Fibroblast of skin of scalp (primary cell): ENCODE measurements around the gene ABTB1.
"Not testable (repeated sequence)": the region's sequence is repeated elsewhere in the genome, so short reads cannot be mapped to it uniquely, and the experiment has no call there.

Source experiments
- DNase-seq: peaks from one replicate; pipeline ENCODE4 v3.0.0-alpha.2; 2013

Gene ABTB1

DNA sequence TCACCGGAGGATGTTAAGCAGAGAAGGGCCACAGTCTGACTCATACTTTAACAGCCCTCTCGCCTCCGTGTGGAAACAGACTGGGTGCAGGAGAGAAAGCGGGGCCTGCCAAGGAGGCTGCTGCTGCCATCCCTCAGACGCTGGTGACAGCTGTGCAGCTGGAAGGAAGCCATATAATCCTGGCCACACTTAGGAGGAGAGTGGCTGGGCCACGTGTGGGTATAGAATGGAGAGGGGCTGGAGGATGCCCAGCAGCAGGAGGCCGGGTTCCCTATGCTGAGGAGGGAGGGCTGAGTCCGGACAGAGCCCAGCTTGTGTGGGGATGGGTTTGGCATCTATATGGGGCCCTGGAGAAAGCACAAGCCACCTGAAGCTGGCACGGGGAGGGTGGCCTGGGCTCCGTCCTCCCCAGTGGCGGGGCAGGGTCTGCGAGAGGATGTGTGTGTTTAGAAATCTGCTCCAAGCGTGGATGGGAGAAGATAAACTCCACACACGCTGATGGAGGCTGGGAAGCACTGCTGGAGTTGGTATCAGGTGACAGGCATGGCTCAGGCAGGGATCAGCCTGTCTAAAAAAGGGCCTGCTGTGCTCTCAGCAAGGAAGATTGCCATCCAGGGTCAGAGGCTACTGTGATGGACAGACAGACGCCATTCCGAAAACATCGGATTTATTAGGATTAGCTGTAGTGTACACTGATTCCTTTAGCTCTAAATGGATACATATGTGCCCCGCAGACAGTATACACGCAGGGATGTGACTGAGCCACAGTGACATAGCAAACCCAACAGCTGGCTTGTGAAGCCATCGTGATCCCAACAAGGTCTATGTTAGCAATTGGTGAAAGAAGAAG, 15.9 kb downstream of the ABTB1 start:
- peak; percentile 55 for DNase-seq

DNA sequence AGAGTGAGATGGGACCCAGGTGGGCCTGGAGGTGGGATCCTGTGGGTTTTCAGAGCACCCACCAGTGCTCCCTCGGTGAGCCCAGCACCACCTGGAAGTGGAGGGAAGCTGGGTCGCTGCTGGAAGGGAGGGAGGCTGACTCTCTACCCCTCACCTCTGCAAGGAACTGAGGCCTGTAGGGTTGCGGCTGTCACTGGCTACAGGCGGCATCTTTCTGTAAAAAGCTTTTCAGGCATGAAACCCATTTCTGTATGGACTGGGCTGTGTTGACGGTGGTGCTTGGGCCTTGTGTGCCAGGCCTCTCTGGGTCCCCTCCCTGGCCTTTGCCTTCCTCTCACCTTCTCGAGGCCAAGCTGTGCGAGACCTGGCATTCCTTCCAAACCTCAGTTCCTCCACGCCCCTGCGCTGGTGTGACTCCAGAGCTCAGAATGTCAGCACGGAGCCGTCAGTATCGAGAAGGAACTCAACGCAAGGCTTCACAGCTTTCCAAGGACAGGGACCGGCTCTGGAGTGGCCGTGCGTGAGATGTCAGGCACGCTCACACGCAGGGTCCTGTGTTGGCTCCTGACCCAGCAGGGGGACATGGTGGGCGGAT, 16.6 kb downstream of the ABTB1 start:
- no peak for DNase-seq

DNA sequence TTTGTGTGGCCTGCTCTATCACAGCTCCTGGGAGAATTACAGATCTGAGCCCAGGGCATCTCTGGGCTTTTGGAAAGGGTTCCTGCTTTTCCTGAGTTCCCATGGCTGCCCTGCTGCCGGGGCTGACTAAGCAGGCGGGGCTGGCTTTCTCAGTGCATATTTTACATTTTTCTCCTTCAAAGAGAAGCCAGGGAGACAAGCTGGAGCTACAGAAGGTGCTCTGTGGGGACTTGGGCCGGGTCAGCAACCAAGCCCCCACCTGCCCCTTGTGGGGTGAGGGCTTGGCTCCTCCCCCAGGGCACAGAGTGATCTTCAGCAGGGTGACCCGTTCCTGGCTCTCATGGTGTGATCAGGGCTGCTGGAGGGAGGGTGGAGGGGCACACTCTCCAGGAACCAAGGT, 17.4 kb downstream of the ABTB1 start:
- peak; percentile 83 for DNase-seq

DNA sequence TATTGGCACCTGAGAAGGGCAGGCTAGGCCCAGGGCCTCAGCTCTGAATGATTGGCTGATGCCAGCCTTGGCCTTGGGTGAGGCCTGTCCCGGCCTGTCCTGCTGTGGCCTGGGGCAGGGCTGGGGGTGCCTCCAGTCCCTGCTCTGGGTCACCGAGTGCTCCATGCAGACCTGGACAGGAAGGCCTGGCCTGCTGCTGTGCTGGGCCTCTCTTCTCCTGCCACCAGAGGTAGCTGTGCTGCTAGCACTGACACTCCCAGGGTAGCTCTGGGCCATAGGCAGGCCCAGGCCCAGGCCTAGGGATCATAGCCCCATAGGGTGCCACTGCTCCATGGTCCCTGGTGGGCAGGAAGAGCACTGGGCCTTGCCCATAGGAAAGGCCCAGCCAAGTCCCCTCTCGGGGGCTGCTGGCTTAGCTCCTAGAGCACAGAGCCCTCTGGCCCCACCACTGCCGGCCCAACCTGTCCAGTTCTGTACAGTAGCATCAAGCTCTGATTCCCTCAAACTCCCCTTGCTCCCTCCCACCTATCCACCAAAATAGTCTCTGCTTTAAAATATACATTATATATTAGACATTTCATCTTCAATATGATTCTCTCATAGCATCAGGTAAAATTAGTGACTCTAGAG, 18.2 kb downstream of the ABTB1 start:
- peak; percentile 79 for DNase-seq

DNA sequence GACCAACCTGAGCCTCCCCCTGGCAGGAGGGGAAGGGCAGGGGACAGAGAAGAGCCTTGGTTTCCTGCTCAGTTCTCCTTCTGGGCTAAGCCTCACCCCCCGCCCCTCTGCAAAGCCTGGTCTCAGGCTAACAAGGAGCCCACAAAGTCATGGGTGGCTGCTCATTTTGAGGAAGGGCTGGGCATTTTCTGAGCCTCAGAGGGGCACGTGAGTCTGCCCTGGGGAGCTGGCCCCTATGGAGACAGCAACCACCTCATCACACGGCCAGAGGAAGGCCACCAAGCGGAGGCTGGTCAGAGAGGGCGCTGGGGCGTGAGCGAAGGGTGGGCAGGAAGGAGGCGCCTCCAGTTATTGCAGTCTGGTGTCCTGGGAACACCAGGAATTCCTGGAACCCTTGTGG, 18.7 kb downstream of the ABTB1 start:
- DNase-seq: no peak

DNA sequence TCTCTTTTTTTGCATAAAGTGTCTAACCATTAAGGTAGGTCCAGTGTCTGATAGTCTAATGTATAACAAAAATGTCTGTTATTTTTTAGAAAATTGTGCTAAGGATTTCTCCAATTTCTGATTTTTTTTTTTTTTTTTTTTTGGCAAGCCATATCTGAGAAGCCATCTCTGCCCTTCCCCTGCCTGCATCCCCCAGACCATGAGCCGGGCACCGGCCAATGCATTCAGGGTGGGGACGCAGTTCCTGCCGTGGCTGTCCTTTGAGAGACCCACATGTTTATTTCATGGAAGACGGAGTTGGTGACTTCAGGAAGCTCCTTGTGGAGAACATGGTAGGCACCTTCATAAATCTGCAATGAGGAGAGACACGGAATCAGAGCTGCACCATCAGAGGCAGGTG, 19.2 kb downstream of the ABTB1 start:
- no peak for DNase-seq

DNA sequence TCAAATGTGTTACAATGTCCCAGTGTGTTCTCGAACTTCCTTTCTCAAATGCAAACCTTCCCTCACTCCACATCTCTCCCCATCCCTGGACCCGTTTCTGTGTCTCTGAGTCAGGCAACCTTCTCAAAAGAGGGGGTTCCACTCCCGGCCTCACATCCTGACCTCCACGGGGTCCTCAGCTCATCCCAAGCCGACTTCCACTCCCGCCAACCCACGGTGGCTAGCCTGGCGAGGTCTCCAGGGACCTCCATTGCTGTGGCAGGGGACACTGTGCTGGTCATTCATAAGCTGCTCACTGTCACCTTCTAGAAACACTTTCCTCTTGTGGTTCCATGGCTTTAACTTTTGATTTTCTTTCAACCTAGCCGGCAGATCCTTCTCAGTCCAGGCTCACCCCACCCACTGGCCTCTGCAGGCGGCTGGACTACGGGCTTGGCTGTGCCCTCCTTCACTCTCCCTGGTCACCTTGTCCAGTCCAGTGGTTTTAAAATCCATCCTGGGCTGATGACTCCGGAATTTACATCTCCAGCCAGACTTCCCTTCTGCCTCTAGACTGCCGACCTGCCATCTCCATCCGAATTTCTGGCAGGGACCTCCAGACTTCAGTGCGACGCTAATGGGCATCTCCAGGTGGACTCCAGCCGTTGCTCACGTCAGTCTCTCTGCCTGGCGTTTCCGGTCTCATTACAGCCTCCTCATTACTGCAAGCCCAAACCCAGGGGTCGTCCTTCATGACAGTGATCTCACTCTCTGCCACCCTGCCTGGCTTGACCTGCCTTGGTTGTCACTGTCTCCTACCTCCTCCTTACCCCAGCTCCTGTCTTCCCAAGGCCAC, 20.0 kb downstream of the ABTB1 start:
- DNase-seq: no peak

DNA sequence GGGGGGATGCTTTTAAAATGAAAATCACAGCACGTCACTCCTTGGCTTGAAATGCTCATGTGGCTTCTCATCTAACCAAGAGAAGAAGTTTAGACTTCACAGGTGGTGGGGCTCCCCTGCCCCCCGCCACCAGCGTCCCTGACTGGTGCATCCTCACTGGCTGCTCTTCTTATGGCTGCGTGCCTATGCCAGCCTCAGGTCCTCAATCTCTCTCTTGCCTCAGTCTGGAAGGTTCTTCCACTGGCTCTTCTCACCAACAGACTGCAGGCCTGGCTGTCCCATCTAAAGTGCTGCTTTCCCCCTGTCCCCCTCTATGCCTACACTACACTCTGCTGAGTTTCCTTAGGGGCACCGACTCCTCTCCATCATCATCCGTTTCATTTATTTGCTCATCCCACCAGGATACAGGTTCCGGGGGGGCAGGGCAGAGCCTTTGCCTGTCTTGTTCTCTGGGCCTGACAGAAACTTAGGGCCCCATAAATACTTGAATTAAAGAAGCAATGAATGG, 20.6 kb downstream of the ABTB1 start:
- DNase-seq: no peak

DNA sequence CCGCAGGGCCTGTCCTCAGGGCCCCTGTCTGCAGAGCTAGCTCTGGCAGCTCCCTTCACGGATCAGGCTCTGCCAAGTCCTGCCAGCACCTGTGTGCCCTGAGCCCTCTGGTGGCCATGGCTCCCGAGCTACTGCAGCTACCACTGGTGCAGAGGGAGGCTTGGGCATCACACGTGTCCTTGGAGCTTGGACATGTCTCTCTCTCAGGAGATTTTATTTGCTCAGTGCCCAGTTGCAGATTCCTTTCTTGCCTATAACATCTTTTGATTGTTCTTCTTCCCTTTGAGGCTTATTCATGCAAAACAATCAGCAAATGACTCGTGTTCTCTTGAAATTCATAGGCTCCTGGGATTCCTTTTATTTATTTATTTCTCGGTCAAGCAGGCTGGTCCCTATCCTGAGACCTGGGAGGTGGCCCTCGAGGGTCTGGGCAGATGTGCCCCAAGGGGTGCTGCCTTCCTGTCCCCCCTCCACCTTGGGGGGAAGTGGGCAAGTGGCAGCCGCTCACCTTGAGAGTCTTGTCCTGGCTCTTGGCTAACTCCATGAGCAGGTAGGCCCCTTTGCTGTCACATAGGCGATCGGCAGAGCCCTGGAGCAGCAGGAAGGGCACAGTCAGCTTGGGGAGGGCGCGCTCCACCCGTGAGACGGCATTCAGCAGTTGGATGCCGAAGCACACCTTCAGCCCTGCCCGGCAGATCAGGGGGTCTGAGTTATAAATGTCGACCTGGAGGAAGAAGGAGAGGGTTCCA, 21.9 kb downstream of the ABTB1 start:
- DNase-seq: no peak

DNA sequence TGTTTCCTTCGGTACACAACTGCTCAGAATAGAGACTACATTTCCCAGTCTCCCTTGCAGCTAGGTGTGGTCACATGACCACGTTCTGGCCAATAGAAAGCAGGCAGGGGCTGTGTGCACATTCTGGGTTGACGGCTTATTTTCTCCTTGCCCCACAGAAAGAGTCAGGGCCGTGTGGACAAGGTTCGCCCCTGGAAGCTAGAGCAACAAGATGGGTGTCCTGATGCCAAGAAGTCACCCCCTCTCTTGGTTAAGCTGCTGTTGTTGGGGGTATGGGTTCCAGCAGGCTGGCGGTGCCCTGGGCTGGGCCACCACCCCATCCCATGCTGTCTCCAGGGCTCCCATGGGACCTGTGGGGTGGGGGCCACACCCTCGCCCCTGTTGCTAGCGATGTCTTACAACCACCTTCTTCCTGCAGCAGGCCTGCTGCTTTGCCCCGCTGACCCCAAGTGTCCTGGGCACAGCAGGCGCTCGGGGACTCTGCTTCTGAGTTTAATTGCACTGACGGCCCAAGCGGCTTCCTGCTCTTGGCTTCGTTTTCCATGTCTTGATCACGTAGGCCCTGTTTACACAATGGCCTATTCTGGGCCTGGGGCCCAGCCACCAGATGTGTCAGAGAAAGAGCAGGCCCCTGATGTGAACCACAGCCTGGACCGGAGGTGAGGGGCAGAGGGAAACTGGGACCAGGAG, 24.9 kb downstream of the ABTB1 start:
- DNase-seq: peak; percentile 90

DNA sequence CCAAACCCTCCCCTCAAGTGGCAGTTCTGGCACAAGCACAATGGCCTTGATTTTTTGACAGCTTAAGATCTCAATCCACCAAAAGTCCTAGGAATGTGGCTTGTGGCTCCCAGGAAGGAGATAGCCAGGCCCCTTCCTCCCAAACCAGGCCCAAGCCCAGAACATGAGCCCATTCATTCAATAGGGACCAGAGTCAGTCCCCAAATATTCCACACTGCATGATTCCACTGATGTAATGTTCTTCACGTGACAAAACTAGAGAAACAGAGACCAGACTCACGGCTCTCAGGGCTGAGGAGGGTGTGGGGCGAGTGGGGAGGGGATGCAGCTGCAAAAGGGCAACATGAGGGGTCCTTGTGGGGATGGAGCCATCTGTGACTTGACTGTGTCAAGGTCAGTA, 25.5 kb downstream of the ABTB1 start:
- DNase-seq: peak; percentile 35

DNA sequence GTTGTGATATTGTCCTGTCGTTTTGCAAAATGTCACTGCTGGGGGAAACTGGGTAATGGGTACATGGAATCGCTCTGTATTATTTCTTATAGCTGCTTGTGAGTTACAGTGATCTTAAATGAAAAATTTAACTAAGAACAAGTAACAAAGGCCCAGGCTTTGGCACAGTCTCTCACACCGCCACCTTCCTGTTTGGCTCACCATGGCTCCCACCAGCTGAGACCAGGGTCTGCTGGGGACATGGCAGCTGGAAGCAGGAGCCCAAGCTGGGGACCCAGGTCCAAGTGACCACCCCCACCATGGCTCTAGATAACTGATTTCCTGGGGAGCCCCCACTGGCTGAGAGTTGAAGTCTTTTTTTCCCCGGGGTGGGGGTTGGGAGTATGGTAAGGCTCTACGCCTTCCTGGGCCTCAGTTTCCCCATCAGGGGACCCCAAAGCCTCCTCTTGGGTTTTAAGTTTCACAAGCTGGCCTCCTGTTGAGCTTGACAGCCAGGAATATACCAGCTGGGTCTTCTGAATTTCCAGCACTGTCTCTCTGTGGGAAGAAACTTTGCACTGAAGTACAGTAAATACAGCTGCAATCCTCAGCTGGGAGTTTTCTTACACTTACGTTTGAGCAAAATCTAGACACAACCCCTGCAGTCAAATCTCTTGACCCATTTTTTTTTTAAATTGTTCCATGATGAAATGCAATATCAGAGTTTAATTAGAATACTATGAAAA, 26.1 kb downstream of the ABTB1 start:
- no peak for DNase-seq

DNA sequence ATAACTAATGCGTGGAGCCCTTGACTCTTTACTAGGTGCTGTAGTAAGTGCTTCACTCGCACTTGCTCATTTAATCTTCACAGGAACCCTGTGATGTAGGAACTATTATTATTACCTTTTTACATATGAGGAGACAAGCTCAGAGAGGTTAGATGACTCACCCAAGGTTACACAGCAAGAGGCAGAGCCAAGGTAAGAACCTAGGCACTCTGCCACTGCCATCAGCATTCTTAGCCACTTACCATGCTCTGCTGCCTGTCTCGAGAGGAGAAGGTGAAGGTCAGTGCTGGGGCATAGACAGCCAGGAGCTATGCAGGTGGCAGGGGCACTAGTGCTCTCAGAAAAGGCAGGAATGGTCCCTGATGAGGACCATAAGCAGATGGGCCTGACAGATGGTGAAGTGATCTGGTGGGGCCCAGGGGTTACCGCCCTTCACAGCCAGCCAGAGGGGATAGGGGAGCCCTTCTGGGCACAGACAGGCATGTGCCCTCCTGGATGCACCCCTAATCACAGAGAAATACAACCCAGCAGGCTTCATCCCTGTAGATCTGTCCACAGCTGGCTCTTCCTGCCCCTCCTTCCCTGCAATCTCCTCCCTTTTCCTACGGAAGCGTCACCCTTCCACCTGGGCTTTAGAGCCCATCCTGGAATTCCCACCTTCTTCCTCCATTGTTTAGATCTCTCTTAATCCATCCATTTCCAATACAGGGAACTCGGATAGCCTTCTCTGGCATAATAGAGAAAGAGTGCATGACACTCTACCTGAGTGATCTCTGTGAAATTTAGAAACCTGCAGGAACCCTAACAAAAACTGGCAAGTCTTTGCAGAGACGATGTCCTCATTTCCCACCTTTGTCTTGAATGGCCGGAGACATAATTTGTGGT, 26.9 kb downstream of the ABTB1 start:
- no peak for DNase-seq

DNA sequence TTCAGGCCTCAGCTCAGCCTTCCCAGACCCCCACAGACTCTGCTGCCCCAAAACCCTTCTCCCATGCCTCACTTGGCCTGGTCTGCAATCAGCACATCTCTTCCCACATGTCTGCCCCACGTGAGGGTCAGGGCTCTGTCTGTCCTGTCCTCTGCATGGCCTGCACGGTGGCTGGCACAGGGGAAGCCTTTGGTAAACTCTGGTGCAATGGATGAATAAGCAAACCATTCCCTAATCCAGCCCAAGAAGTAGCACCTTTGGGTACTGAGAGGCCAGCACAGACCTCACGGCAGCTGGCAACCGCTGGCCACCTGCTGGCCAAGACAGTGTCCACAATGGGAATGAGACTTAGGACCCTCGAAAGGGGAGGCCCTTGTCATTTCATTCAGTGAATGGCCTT, 27.7 kb downstream of the ABTB1 start:
- DNase-seq: no peak

DNA sequence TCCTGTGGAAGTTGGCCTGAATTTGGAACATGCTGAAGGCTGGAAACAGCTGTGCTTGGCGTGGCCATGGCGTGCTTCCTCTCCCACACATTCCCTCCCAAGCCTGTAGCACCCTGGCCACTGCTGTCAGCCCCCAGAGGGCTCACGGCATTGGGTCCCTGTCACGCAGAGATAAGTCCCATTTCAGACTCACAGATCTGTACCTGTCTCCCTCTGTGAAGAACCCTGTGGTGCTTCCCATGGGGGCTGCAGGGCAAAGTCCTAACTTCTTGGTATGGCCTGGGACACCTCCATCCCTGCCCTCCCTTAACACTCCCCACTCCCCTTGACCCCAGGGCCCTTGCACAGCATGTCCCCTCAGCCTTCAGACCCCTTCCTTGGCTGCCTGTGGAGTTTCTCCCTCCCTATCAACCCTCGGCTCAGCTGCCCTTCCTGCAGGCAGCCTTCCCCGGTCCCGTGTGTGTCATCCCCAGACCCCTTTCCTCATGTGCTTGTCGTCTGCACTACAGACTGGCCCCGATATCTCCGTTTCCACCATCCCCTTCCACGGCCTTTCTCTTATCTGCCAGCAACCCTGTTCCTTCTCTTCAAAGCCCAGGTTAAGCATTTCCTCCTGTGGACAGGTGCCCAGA, 28.6 kb downstream of the ABTB1 start:
- no peak for DNase-seq

DNA sequence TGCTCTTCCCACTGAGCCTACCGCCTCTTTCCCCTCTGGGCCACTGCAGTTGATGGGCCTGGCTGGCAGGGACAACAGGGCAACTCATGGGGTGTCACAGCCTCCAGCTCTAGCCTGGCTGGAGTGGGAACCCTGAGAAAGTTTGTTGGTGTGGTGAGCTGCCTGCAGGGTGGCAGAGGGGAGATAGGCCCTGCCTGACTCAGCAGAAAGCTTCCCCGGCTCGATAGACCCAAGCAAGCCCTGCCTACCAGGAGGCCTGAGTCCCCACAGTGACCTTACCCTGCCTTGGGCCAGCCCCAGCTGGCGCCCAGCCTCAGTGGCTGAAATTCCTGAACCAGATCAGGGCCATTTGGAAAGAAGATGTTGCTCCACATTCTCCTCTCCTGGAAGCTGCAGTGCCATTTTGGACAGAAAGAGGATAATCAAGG, 29.4 kb downstream of the ABTB1 start:
- no peak for DNase-seq

DNA sequence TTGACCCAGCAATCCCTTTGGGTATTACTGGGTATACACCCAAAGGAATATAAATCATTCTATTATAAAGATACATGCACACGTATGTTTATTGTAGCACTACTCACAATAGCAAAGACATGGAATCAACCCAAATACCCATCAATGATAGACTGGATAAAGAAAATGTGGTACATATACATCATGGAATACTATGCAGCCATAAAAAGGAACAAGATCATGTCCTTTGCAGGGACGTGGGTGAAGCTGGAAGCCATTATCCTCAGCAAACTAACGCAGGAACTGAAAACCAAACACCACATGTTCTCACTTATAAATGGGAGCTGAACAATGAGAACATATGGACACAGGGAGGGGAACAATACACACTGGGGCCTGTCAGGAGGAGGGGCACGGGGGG, 32.1 kb downstream of the ABTB1 start:
- DNase-seq: not testable (repeated sequence)

DNA sequence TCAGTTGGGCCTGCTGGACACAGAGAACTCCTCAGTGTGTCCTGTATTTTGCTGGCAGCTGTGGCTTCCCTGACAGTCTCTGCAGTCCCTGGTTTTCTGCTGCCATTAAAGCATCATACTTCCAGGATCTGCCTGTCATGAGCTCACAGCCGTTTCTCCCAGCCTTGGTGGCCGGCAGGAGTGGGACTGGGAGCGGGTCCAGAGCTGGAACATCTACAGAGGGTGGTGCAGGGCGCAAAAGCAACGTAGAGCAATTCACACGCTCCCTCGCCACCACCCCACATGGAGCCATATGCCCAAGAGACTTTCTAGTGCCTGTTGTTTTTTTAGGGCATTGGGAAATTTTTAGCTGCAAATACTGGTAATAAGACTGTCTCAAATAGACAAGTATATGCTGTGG, 33.6 kb downstream of the ABTB1 start:
- DNase-seq: peak; percentile 63

DNA sequence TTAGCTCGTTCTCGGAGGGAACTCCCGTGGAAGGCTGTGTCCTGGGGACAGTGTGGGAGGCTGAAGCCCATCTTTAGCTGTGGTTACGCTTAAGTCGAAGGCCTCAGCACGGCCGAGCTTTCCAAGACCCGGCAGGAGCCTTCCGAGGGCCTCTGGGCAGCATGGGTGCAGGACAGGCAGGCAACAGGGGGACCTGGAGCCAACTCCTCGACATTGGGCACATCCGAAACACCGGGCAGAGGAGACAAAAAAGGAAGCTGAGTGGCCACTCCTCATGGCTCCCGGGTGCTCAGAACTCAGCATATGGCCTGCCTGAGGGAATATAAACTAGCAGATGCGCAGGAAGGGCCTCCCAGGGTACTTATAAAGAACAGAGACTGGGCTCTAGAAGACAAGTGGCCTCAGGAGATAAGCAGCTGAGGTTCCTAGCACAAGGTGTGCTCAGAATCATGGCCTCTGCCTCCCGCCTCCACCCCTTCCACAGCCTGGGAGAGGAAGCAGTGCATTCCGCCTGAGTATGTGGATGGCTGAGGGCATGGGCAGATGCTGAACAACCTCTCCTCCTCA, 34.1 kb downstream of the ABTB1 start:
- no peak for DNase-seq
